NCI-H2081 (cell line): ENCODE results near the gene TRPM7.
"Not testable (repeated sequence)": the region's sequence is repeated elsewhere in the genome, so short reads cannot be mapped to it uniquely, and the experiment has no call there.

Experiments used
- DNase-seq, 2 experiments: peaks; one replicate each; lab custom pipeline; 2025; lab: John Stamatoyannopoulos, UW

Gene TRPM7

DNA sequence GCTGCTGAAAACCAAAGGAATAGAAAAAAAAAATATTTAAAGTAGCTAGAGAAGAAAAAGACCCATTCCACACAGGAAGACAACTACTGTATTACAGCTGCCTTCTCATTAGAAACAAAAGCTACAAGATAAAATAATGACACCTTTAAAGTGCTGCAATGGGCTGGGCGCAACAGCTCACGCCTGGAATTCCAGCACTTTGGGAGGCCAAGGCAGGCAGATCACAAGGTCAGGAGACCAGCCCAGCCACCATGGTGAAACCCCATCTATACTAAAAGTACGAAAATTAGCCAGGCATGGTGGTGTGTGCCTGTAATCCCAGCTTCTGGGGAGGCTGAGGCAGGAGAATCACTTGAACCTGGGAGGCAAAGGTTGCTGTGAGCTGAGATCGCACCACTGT is 31.0 kb downstream of the TRPM7 start:
- DNase-seq, result no peak

GRCh38 chr15:50653156-50653743 is 33.3 kb downstream of the TRPM7 start:
- no peak for DNase-seq

DNA sequence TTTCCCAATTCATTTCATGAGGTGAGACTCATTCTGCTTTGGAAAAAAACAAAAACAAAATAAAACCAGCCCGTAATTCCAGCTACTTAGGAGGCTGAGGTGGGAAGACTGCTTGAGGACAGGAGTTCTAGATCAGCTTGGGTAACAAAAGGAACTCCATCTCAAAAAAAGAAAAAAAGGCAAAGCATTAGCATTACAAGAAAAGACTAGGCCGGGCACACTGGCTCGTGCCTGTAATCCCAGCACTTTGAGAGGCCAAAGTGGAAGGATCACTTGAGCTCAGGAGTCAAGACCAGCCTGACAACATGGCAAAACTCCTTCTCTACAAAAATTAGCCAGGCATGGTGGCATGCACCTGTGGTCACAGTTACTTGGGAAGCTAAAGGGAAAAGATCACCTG is 33.9 kb downstream of the TRPM7 start:
- no peak for DNase-seq

- DNase-seq, result no peak
Observed at GRCh38 chr15:50641318-50641717, 45.3 kb downstream of the TRPM7 start.

DNA sequence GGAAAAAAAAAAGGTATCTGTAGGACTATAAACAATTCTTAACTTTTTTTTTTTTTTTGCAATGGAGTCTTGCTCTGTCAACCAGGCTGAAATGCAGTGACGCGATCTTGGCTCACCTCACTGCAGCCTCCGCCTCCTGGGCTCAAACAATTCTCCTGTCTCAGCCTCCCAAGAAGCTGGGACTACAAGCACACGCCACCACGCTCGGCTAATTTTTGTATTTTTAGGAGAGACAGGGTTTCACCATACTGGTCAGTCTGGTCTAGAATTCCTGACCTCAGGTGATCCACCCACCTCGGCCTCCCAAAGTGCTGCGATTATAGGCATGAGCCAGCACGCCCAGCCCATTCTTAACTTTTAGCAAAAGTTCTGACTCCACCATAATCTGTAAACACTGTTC is 50.5 kb downstream of the TRPM7 start:
- DNase-seq, result no peak

DNA sequence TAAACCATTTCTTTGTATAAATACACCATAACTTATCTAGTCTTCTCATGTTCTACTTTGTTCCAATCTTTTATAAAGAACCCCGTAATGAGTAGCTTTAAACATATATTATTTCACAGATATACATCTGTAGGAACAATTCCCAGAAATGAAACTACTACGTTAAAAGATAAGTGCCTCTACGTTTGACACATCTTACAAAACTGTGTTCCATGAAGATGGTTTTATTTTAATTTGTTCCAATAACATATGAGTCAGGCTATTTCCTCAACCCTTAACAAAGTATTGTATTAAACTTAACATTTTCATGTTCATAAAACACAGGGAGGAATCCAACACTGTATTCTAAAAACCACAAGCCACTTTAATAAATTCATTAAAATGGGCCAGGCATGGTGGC is 52.9 kb downstream of the TRPM7 start:
- DNase-seq, result no peak

DNA sequence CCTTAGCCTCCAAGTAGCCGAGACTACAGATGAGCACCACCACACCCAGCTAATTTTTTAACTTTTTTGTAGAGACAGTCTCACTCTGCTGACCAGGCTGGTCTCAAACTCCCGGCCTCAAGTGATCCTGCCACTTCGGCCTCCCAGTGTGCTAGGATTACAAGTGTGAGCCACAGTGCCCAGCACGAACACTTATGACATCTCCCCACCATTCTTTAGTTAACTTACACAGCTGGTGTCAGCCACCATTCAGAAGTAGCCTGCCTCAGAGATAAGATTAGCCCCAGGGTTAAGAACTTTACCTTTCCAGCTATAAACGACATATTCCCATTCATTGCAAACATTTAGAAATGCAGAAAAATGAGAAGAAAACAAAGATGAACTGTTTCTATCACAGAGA is 58.2 kb downstream of the TRPM7 start:
- DNase-seq, result no peak

- DNase-seq, result no peak
Observed at GRCh38 chr15:50627351-50628055, 59.1 kb downstream of the TRPM7 start.

DNA sequence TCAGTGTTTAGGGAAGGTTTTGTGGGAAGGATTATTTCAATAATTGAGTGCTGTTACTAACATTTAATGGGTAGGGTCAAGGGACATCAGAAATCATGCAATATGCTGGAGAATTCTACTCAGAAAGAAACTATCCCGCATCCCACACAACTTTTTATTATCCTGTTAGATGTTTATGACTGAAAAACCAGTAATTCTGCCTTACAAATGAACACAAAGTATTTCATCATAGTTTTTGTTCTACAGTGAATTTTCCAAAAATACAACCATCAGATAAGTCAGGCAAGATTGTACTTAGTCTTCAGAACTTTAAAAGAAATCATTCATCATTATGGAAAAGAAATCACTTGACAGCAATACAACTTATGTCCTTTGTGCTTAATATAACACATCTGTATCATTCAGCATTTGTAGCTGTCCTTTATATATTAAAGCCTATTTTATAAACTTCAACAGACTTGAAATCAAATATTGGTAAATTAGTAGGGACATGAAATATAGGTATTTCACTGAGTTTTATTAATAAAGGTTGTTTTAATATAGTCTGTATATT is 61.9 kb downstream of the TRPM7 start:
- no peak for DNase-seq

DNA sequence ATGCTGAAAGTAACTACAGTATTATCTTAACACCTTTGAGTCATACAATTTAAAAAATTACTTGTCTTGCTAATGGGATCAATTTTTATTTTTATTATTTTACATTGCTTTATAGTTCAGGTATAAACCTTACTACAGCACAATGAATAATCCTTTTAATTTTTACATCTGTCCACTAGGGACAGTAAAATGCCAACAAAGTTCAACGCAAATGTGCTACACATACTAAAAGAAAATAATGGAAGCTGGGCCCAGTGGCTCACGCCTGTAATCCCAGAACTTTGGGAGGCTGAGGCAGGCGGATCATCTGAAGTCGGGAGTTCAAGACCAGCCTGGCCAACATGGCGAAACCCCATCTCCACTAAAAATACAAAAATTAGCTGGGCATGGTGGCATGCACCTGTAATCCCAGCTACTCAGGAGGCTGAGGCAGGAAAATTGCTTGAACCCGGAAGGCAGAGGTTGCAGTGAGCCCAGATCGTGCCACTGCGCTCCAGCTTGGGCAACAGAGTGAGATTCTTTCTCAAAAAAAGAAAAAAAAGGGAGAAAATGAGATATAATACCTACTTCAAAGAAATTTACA is 64.1 kb downstream of the TRPM7 start:
- peak in 1 of 2 experiments; percentile 4 for DNase-seq

GRCh38 chr15:50616960-50617359 is 69.6 kb downstream of the TRPM7 start:
- DNase-seq, result not testable (repeated sequence)

DNA sequence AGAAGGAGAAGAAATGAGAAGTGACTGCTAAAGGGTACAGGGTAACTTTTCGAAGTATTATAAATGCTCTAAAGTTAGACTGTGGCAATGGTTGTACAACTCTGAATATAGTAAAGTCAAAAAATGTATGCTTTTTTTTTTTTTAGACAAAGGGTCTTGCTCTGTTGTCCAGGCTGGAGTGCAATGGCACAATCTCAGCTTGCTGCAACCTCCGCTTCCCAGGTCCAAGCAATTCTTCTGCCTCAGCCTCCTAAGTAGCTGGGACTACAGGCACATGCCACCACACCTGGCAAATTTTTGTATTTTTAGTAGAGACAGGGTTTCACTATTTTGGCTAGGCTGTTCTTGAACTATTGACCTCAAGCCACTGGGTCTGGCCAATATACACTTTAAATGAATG is 70.0 kb downstream of the TRPM7 start:
- DNase-seq, result not testable (repeated sequence)

DNA sequence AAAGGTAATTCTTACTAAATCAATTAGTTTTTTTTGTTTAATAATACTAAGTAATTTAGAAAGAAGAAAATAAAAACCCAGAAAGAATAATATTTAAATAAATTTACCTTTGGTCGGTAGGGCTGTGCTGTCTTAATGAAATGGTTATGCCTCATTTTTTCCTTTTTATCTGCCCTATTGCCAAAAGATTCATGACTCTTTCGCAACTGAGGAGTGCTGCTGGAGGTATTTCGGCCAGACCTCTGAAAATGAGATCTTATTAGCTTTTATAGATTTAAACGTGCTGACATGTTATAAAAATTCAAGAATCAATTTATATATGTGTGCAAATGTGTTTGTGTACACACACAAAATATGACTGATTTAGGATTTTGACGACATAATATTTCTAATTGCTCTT is 73.0 kb downstream of the TRPM7 start:
- no peak for DNase-seq

DNA sequence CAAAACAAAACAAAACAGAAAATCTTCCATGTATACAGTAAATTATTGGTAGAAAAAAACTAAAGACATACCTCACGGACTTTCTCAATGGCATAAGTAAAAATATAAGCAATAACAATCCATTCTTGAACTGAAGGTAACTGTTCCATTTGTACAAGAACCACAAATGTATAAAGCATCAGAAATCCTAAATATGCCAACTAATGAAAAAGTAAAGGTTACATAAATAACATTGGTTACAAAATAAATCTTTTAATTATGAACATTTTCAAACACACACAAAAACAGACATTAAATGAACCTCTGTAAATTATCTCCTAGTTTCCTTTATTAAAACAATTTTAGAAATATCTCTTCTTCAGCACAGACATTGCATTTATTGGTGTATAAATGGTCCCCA is 79.5 kb downstream of the TRPM7 start:
- no peak for DNase-seq

DNA sequence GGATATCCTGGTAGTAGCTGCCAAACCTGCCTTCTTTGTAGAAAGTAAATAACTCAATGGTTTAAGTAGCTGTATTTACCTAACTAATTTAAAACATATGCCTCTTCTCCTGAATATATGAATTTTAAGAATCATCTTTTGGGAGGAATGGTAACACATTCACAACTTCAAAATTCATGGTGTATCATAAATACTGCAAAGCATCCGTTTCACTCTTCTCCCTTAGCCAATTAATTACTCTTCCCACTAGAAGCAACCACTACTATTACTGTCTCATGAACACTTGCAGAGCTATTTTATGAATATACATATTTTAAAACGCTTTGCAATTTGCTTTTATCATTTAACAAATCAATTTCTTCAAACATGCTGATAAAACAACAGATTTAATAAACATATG is 81.1 kb downstream of the TRPM7 start:
- no peak for DNase-seq

DNA sequence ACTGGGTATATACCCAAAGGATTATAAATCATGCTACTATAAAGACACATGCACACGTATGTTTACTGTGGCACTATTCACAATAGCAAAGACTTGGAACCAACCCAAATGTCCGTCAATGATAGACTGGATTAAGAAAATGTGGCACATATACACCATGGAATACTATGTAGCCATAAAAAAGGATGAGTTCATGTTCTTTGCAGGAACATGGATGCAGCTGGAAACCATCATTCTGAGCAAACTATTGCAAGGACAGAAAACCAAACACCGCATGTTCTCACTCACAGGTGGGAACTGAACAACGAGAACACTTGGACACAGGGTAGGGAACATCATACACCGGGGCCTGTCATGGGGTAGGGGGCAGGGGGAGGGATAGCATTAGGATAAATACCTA is 84.6 kb downstream of the TRPM7 start:
- not testable (repeated sequence) for DNase-seq

- DNase-seq, result no peak
Observed at GRCh38 chr15:50594311-50594710, 92.3 kb downstream of the TRPM7 start.

DNA sequence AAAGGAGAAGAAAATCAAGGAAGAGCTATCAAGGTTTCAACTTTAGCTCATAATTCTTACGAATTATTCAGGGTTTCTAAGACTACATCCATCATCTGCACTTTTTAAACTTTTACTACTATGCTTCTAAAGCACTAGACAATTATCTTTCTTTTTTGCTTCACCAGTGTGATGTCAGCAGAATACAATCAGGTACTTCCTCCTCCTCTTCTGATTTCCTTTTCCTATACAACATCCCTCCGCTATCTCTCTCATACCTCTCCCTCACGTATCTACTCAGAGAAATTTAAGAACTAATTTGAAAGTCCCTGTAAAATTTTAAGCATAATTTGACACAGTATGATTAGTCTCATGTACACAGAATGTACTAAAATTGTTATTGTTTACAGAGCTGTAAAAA is 92.8 kb downstream of the TRPM7 start:
- no peak for DNase-seq

GRCh38 chr15:50590288-50590687 is 96.3 kb downstream of the TRPM7 start:
- no peak for DNase-seq

DNA sequence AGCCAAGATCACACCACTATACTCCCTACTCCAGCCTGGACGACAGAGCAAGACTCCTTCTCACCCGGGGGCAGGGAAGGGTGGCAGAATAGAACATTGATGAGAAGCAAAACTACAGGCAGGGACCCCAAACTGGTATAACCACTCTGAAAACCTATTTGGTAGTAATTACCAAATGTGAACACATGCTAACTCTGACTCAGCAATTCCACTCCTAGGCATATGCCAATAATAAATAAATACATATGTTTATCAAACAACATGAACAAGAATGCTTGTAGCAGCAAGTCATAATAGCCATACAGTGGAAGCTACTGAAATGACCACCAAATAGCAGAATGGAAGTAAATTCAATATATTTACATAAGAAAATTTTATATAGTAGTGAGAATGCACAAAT is 109.1 kb downstream of the TRPM7 start:
- no peak for DNase-seq

GRCh38 chr15:50576166-50576565 is 110.4 kb downstream of the TRPM7 start:
- no peak for DNase-seq

- DNase-seq, result not testable (repeated sequence)
Observed at GRCh38 chr15:50573842-50574241, 112.8 kb downstream of the TRPM7 start.

GRCh38 chr15:50563756-50564155 is 122.8 kb downstream of the TRPM7 start:
- DNase-seq, result no peak
